Liver (tissue), 3 donors: ENCODE data around the gene WHRN.

Experiments
- EGR1 ChIP-seq, 2 donors: IDR thresholded peaks; 2 replicates each; pipeline ENCODE4 v1.6.1; 2016 to 2018; ENCODE audit warnings: antibody characterized with exemption in 2 of 2, low read depth in 2 of 2
- JUND ChIP-seq, 2 donors: IDR thresholded peaks; 2 replicates each; pipeline ENCODE4 v1.6.1; 2016; ENCODE audit warnings: antibody characterized with exemption in 2 of 2
- NR2F2 ChIP-seq: IDR thresholded peaks from 2 replicates; pipeline ENCODE4 v1.6.1; 2016; ENCODE audit warnings: antibody characterized with exemption
- RAD21 ChIP-seq, 2 donors: IDR thresholded peaks; 2 replicates each; pipeline ENCODE4 v1.6.1; 2016; ENCODE audit warnings: antibody characterized with exemption in 2 of 2, mild to moderate bottlenecking in 2 of 2
- TAF1 ChIP-seq: conservative IDR thresholded peaks from 2 replicates; pipeline ENCODE4 v1.6.1; 2016; ENCODE audit warnings: antibody characterized with exemption, mild to moderate bottlenecking
- YY1 ChIP-seq: IDR thresholded peaks from 2 replicates; pipeline ENCODE4 v1.6.1; 2016; ENCODE audit warnings: antibody characterized with exemption, mild to moderate bottlenecking
- TF ChIP-seq, protein P1 (sequence below): fragments of 150-350 bp; IDR thresholded peaks from 2 replicates; pipeline ENCODE4 v1.5.1; 2017; ENCODE audit warnings: improper control_type of control experiment, low read depth, low read length; ENCODE audit not compliant: missing input control
- TF ChIP-seq, protein P2 (sequence below): IDR thresholded peaks from 2 replicates; pipeline ENCODE4 v1.6.1; 2016; ENCODE audit warnings: antibody characterized with exemption, mild to moderate bottlenecking
- TF ChIP-seq, protein P3 (sequence below): IDR thresholded peaks from 2 replicates; pipeline ENCODE4 v1.6.1; 2016; ENCODE audit warnings: antibody characterized with exemption
- donor health status: healthy.
- donor health status: healthy.

DNA sequence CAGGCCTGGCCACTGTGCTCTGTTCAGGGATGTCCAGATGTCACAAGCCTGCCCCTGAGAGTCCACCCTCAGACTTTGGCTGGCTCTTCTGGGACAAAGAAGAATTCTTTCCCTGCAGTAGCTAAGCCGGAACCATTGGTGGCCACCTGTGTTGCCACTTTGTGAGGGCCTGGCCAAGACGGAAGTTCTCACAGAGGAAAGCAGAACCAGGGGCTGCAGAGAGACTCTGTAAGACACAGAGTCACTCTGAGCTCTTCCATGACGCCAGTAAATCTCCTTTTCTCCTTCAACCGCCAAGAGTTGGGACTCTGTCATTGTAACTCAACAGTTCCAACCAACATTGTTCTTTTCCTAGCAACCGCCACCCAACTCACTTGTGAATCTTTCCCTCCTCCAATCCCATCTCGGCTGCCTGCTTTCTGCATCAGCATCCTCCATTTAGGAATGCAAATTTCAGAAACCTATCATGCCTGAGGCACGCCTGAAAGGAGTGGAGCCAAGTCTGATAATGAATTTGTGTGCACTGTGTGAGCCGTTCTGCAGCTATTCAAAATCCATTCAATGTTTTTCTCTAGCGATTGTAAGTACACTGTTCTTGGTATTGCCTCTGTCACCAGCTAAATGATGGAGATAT is 44.5 kb upstream of the WHRN start:
- TF ChIP-seq, protein P1, sequence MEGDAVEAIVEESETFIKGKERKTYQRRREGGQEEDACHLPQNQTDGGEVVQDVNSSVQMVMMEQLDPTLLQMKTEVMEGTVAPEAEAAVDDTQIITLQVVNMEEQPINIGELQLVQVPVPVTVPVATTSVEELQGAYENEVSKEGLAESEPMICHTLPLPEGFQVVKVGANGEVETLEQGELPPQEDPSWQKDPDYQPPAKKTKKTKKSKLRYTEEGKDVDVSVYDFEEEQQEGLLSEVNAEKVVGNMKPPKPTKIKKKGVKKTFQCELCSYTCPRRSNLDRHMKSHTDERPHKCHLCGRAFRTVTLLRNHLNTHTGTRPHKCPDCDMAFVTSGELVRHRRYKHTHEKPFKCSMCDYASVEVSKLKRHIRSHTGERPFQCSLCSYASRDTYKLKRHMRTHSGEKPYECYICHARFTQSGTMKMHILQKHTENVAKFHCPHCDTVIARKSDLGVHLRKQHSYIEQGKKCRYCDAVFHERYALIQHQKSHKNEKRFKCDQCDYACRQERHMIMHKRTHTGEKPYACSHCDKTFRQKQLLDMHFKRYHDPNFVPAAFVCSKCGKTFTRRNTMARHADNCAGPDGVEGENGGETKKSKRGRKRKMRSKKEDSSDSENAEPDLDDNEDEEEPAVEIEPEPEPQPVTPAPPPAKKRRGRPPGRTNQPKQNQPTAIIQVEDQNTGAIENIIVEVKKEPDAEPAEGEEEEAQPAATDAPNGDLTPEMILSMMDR = no peak
- TF ChIP-seq, protein P2, sequence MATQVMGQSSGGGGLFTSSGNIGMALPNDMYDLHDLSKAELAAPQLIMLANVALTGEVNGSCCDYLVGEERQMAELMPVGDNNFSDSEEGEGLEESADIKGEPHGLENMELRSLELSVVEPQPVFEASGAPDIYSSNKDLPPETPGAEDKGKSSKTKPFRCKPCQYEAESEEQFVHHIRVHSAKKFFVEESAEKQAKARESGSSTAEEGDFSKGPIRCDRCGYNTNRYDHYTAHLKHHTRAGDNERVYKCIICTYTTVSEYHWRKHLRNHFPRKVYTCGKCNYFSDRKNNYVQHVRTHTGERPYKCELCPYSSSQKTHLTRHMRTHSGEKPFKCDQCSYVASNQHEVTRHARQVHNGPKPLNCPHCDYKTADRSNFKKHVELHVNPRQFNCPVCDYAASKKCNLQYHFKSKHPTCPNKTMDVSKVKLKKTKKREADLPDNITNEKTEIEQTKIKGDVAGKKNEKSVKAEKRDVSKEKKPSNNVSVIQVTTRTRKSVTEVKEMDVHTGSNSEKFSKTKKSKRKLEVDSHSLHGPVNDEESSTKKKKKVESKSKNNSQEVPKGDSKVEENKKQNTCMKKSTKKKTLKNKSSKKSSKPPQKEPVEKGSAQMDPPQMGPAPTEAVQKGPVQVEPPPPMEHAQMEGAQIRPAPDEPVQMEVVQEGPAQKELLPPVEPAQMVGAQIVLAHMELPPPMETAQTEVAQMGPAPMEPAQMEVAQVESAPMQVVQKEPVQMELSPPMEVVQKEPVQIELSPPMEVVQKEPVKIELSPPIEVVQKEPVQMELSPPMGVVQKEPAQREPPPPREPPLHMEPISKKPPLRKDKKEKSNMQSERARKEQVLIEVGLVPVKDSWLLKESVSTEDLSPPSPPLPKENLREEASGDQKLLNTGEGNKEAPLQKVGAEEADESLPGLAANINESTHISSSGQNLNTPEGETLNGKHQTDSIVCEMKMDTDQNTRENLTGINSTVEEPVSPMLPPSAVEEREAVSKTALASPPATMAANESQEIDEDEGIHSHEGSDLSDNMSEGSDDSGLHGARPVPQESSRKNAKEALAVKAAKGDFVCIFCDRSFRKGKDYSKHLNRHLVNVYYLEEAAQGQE = no peak
- TF ChIP-seq TAF1 = no peak
- TF ChIP-seq YY1 = no peak
- no peak for TF ChIP-seq NR2F2
- TF ChIP-seq, protein P3, sequence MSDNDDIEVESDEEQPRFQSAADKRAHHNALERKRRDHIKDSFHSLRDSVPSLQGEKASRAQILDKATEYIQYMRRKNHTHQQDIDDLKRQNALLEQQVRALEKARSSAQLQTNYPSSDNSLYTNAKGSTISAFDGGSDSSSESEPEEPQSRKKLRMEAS = no peak
- TF ChIP-seq RAD21 (IDR thresholded peaks at IDR 0.05) = no peak
- no peak for TF ChIP-seq JUND (IDR thresholded peaks at IDR 0.05)
- no peak for TF ChIP-seq EGR1 (IDR thresholded peaks at IDR 0.05; ENCODE audit: low read depth in 2 of 2)
